H1 (cell line): Measurements from ENCODE around the gene KCNH4. TPM values are rescaled to one million over a fixed set of nuclear protein-coding genes. Genes with fewer than 3 reads are reported as not detected.

Source experiments
- ASH2L ChIP-seq: fragments of 200-600, 300-600 bp; sonication (generic); IDR thresholded peaks from one replicate; pipeline ENCODE4 v1.7.1; 2017; ENCODE audit warnings: low read length
- CREB1 ChIP-seq: IDR thresholded peaks from 2 replicates; pipeline ENCODE4 v1.6.1; 2012; ENCODE audit warnings: inconsistent platforms
- HDAC6 ChIP-seq: IDR thresholded peaks from one replicate; pipeline ENCODE4 v1.7.1; 2012; ENCODE audit warnings: low read depth, mild to moderate bottlenecking, inconsistent platforms, low read length, moderate library complexity
- NRF1 ChIP-seq: IDR thresholded peaks from 2 replicates; pipeline ENCODE4 v1.6.1; 2011; ENCODE audit warnings: mild to moderate bottlenecking, low read depth, low read length, improper control_type of control experiment
- POLR2AphosphoS5 ChIP-seq: IDR thresholded peaks from 2 replicates; pipeline ENCODE4 v1.6.1; 2011; ENCODE audit warnings: low read depth, low read length
- SIRT6 ChIP-seq: IDR thresholded peaks from one replicate; pipeline ENCODE4 v1.7.1; 2012; ENCODE audit warnings: low read length, inconsistent platforms
- SUZ12 ChIP-seq: fragments of 200-600 bp; sonication (generic); IDR thresholded peaks from 2 replicates; pipeline ENCODE4 v1.6.1; 2012; ENCODE audit warnings: mild to moderate bottlenecking, inconsistent platforms, low read length, moderate library complexity, mixed read lengths
- polyA plus RNA-seq, 7 experiments: library from polyadenylated mRNA; depleted of rRNA in 3 of 7; stranded (reverse) in 5 of 7; unstranded in 2 of 7; fragments of >200 nt in 5 of 7; fragments of 200-250 nt in 2 of 7; gene quantifications; 1 replicate in 5 of 7; 2 replicates in 1 of 7; 4 replicates in 1 of 7; pipeline versions ENCODE4 v1.2.1 to v1.2.3, GENCODE V29; 2011 to 2013; ENCODE audit warnings: missing spikeins in 2 of 7, mixed read lengths in 2 of 7
- total RNA-seq: library from RNA; stranded (reverse); fragmentation: NEBNext Ultra II Directional; extraction: Animal tissue kit (Norgen Biotek cat#: 25700); gene quantifications from 2 replicates; pipeline ENCODE4 v1.2.1, GENCODE V29; 2021

KCNH4 gene
- total and polyA plus RNA-seq, 2 of the 8 experiments (the other 6 are each of a cell fraction or from before 2014, with no cell fraction given), result 0.44 to 0.47 TPM

GRCh38 chr17:42202696-42203095 lies 21.8 kb upstream of the KCNH4 start (continued):
- TF ChIP-seq ASH2L (no peak), CREB1 (no peak), SUZ12 (no peak), HDAC6 (no peak), NRF1 (no peak), SIRT6 (no peak), POLR2AphosphoS5 (no peak)
